IPS DF 4.7 (cell line): ENCODE results near the gene SORBS2.

Experiments used
- DNase-seq: peaks from one replicate; pipeline ENCODE4 v3.0.0-alpha.2; 2013; ENCODE audit warnings: low spot score; ENCODE audit errors: extremely low read depth

SORBS2 gene

DNA sequence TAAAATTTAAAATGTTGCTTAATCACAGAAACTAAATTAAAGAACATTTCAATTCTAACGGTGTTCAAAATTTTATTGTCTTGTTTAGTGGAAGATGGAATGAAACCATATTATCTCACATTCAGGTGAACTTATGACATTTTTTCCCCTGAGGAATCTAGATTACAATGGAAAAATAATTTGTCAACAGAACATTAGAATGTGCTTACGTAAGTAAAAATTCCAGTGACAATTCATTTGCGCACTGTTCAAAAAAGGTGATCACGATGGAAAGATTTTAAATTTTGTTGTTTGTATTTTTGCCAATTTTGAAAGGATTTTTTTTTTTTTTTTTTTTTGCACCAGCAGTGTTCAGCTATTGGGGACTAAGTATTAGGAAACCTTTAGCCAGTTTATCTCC lies 23.3 kb upstream of the SORBS2 start:
- no peak for DNase-seq

DNA sequence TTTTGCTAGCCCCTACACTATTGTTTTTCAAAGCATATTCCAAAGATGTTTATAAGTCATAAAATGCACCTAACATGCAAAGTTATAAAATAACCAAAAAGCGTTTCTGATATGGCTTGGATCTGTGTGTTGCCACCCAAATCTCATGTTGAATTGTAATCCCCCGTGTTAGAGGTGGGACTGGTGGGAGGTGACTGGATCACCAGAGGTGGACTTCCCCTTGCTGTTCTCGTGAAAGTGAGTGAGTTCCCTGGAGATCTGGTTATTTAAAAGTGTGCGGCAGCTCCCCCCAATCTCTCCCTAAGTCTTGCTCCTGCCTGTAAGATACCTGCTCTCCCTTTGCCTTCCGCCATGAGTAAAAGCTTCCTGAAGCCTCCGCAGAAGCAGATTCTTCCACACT lies 22.8 kb upstream of the SORBS2 start:
- DNase-seq: no peak

- DNase-seq: no peak
Observed at GRCh38 chr4:185834088-185834487, 22.1 kb upstream of the SORBS2 start.

DNA sequence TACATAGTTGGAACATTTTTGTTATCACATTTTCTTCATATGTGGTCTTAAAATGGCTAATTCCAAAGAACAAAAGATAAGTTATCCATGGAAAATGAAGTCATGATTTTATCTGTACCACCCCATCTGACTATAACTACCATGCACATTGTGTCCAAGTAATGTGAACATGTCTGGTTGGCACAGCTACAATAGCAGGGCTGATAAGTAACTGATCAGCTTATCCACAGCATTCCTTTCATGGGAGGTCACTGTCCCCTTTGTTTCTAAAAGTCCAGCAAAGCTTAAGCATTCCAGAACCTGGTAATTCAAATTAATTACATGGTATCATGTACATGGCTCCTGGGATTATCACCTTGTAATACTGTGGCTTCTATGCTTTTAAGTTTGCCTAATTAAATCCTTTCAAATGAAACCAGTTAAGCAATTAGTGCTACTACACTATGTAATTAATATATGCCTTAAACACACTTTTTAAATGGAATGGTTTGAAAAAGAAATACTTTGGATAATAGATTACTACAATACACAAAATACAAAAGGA lies 21.1 kb upstream of the SORBS2 start:
- DNase-seq: no peak

DNA sequence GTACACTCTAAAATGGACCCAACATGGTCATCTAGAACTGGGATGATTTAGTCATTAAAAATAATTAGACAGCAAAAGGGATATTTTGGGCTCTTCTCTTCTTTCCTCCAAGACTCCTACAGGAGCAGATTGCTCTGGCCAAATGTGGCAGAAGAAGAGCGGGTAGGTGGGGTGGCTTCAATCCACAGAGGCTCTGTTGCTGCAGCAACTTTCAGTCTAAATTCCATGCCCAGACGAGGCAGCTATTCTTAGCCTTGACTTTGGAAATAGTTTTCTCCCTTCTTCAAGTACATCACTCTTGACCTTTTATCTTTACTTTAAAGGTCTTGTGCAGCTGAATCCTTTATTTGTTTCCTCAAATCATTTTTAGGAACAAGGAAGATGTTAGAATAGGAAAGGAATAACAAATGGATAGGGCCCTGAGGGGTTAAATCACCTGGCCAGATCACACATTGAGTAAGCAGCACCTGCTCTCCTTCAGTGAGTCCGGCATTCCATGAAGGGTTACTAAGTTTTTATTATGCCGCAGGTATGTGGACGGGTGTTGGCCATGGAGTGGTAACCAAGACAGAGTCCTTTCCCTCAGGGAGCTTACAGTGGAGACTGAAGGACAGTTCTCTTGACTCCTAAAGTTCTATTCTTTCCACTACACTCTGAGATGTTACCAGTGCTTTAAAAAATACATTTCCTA lies 19.3 kb upstream of the SORBS2 start:
- DNase-seq: no peak

GRCh38 chr4:185830263-185830994 lies 18.4 kb upstream of the SORBS2 start:
- DNase-seq: no peak

DNA sequence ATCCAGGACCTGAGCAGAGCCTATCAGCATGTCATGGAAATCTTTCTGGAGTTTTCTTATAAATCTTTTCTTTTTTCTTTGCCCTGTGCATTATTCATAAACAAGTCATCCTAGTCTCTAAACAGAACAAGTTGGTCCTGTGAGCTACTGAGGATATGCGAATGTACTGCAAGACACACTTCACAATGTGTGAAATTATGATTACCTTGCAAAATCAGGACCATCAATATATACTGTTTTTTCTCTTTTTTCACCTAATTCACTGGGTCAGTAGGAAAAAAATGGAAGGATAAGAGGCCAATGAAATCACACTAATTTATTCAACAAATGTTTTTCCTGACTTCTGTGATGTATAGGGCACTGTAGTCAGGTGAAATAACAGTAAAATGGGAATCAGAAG lies 14.4 kb upstream of the SORBS2 start:
- no peak for DNase-seq

DNA sequence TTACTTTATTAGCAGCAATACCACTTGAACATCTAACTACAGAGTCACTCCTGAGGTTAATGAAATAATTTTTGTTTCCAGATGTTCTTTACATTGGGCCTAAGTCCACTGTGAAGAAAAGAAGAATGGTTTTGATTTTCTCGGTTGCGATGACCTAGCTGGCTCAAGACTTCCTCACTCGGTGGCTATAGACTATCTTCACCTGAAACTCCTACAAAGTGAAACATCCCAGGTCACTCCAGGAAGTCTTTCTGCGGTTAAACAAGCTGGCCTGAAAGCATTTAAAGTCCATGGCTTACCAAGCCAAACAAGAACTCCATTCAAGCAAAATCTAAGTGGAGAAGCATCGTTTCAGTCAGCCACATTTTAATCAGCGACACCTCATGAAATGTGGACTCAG lies 13.7 kb upstream of the SORBS2 start:
- no peak for DNase-seq

- DNase-seq: no peak
Observed at GRCh38 chr4:185822791-185823190, 10.8 kb upstream of the SORBS2 start.

DNA sequence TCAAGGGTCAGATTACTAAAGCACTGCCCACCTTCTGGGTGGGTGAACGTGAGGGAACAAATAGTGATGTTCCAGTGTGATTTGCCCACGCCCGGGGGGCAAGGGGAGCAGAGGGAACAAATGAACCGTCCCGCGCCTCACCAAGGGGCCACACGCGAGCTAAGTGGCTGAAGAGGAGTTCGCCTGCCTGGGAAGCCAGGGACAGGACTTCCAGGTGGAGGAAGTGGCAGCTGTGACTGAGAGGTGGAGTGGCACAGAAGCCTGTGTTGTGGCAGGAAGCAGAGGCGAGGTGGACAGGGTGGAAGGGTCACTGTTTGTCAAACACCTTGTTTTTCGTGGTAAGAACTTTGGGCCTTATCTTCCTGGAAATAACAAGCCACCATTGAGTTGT lies 9.0 kb upstream of the SORBS2 start:
- DNase-seq: no peak

DNA sequence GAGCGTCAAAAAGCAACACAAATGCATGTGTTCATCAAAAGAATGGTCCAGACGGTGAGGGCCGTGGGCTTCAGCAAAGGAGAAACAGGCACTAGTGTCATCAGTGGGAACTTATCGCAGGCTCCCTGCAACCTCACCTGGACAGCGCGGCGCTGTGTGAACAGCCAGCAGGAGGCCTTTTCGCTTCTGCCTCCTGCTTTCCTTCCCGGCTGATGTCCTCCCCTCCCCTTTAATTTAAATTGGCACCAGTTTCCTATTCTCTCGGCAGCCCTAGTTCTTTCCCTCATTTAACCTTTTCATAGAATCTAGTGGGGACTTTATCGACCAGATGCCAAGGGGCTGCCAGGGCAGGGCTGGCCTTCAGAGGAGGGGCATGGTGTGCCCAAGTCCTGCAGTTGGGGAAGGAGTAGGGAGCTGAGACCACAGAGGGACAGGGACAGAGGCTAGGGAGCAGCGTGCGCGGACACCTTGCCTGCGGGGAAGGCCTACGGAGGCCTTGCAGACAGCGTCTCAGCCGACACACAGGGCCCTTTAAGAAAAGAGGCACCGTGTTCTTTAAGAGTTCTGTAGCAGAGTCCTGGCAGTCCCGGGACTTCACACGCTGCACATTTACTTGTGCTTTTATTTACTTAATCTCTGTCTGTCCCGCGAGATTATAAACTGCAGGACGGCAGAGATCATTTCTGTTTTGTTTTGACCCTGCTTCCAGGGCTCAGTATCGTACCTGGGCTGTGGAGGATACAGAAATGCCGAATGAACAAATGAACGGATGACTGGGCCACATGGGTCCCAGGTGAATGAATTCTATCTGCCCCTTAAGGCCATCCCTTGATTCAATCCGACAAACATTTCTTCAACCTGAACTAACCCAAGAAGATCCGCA lies 8.4 kb upstream of the SORBS2 start:
- DNase-seq: no peak

DNA sequence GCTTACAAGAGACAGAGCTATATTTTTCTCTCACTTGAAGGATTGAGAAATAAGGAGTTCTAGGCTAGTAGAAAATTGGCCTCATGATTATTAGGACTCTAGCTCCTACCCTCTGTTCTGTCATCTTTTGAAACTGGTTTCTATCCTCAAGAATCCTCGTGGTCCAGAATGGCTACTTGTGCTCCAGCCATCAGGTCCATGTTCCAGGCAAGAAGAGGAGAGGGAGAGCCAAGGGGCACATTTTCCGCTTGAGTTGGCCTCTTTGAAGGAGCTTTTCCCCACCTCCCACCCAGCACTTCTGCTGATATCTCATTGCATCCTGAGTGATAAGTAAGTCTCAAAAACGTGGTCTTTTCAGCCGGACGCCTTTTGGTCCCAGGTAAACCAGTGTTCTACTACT lies 7.2 kb upstream of the SORBS2 start:
- DNase-seq: no peak

DNA sequence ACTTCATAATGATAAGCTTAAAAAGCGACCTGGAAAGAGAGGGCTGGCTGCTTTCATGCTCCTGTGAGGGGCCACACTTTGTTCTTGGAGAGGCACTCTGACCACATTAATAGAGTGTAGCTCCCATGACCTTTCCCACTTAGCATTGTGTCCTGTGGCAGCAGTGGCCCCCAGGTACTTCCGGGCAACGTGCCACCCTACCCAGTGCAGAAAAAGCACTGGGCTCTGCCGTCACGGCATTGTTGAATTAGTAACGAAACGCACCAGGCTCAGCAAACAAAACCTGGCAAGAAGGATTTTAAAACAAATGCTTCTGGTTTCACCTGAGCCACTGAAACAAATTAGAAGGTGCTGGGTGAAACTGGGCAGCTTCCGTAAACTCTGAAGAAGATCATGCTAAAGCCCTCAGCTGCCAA lies 5.4 kb upstream of the SORBS2 start:
- no peak for DNase-seq

DNA sequence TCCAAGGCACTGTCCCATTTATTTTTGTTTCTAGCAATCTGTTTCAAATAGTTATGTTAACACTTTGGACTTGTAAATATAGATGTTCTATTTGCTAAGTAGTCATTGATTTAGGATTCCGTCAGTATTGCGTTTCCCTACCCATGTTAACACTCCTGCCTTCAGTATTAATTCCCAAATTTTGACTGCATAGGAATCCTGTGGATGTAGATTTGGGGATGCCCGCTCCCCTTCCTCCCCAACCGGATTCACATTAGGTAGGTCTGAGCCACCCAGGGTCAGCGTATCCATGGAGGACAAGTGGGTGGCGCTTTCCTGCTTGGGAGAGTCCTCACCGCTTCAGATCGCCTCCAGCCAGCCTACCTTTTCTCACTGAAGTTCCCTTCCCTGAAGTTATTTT lies 1.1 kb upstream of the SORBS2 start:
- no peak for DNase-seq

- DNase-seq: no peak
Observed at GRCh38 chr4:185810746-185811508, 1.1 kb downstream of the SORBS2 start.

DNA sequence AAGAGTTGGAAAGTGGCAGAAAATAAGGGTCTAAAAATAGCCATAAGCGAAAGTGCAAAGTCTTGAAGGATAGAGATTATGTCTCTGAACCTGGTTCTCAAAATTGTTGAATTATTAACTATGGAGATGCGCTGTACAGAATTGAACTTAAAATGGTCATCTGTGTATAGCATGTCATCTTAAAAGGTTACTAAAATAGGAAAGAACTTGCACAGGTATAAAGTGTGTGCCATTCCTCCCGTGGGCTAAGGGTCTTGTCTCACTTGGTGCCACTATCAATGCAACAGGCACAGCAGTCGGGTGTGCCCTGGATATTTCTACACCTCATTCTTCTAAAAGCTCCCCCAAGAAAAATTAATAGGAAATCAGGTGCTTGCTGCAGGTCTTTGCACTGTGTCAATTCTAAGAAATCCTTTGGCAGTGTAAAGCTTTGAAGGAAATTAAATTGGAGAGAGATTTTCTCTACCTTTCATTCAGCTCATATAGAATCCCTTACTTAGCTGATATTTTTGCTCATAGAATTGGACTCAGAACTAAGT lies 2.4 kb downstream of the SORBS2 start:
- no peak for DNase-seq

GRCh38 chr4:185809121-185809520 lies 2.9 kb downstream of the SORBS2 start:
- DNase-seq: no peak

- no peak for DNase-seq
Observed at GRCh38 chr4:185805979-185806378, 6.0 kb downstream of the SORBS2 start.

GRCh38 chr4:185805262-185805802 lies 6.7 kb downstream of the SORBS2 start:
- no peak for DNase-seq

GRCh38 chr4:185803022-185803421 lies 9.0 kb downstream of the SORBS2 start:
- DNase-seq: no peak

- no peak for DNase-seq
Observed at GRCh38 chr4:185801471-185801870, 10.5 kb downstream of the SORBS2 start.
